Measurements from ENCODE around the gene DIPK1A.

The DIPK1A gene

DNA sequence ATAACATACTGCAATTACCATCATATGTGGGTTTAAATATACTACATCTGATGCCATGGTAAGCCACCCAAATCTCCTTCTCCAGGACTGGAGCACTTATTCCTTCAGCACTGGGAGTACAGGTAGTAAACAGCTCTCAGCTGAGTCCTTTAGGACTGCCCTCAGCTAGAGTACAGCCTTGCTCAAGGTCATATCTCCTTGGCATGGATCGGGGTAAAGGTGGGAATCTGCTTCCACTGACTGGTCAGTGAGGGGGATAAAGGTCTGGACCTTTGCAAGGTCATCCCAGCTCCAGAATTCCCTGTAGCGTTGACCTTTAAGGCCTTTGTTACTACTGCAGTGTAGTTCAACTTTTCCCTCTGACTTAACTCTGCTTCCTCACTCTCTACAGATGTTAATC is 90.7 kb downstream of the DIPK1A start:
- no peak for DNase-seq

DNA sequence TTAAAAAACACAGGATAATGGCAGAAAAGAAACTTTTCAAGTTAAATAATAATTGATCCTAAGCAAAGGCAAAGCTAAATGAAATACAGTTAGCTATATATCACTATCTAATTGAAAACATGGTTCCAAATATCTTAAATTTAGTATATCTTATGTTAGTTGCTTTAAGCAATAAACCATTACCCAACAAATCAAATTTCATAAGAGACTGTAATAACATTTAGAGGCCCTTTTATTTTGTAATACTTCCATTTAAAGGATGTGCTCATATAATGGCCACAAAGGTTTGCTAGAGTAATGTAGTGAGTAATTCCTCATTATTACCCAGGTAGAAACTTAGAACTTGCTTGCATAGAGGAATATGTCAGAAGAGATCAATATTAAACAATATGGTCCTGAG is 97.1 kb downstream of the DIPK1A start:
- no peak for DNase-seq

DNA sequence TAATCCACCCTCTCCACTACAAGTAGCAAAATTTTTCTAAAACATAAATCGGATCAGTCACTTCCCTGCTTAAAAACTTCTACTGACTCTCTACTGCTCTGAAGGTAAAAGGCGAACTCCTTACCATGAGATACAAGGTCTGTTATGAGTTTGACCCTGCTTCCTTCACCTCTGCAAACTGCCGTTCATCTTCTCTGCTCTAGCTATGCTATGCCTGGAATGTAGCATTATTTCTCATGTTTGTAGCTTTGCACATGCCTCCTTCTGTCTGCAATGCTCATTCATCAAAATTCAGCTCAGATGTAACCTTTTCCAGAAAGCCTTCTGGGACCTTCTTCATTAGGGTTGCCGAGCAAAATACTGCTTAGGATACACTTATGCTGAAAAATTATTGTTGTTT is 98.7 kb downstream of the DIPK1A start:
- no peak for DNase-seq

DNA sequence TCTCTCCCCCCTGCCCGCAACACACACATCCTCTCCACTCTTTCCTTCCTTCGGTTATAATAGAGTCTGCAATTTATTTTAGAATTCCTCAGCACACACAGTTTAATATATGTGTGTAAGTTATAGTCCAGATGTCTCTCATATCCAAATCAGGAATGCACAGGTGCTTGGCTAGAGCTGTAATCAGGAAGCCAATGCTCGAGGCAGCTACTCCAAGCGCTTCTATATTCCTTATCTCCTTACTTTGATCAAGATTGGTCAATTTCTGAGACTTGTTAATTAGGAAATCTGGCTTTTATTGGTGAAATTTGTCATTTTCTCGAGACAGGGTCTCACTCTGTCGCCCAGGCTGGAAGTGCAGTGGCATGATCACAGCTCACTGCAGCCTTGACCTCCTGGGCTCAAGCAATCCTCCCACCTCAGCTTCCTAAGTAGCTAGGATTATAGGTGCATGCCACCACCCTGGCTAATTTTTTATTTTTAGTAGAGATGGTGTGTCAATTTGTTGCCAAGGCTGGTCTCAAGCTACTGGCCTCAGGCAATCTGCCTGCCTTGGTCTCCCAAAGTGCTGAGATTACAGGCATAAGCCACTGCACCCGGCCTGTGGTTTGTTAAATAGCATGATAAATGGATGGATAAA is 101.7 kb downstream of the DIPK1A start:
- no peak for DNase-seq

DNA sequence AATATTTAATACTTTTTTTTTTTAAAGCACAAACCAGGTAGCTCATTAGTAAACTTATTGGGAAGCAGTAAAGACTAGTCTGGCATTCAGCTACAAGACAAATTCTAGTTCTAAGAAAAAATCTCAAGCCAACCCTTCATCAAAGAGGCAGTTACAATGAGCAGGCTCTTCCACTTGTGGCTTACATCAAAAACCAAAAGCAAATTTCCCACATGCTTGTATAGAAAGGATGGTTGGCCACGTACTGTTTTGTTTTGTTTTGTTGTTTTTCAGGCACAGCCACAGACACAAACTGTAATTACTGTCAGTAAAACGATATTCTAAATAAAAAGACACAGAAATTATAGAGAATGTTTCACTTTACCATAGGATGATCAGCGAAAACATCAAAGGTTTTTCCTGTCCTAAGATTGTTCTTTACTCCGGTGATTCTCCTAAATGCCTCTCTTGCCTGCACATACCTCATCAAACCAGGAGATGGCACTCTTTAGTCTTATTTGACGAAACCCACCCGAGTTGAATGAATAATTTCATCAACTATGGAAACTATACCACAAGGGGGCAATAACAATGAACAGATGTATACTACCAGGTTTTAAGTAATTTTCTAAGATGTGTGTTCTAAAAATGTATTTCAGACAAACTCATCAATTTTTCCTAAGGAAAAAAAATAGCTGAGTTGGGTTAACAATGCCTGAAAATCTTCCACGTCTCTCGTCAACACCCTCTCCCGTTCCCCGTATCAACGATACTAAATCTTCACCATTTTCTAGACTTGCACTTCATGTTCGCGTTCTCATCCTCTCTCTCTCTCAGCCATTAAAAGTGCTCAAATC is 102.5 kb downstream of the DIPK1A start:
- peak; percentile 86 for DNase-seq

DNA sequence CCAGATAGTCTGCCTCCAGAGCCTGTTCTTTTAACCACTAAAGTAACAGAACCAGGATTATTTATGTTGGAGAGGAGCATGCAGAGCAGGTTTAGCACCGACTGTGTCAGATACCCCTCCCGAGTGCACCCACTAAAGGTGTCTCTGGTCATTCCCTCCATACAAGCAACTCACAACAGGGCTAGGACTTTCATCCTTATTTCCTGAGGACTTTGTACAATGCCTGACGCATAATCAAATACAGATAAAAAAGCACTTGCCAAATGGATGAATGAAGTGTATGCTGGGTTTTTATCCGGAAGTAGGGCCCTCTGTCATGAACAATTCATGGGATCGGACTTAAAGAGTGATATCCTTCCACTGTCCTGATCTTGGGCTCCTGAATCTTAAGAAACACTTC is 103.4 kb downstream of the DIPK1A start:
- DNase-seq, result no peak

DNA sequence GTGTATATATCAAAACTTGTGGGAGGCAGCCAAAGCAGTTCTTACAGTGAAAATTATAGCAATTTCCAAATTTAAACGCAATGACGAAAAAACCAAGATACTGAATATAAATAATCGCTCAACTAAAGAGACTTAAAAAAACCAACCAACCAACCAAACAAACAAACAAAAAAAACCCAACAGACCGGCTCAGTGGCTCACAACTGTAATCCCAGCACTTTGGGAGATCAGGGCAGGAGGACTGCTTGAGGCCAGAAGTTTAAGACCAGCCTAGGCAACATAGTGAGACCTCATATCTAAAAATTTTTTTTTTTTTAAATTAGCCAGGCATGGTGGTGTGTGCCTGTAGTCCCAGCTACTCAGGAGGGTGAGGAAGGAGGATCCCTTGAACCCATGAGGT is 106.0 kb downstream of the DIPK1A start:
- DNase-seq, result no peak

DNA sequence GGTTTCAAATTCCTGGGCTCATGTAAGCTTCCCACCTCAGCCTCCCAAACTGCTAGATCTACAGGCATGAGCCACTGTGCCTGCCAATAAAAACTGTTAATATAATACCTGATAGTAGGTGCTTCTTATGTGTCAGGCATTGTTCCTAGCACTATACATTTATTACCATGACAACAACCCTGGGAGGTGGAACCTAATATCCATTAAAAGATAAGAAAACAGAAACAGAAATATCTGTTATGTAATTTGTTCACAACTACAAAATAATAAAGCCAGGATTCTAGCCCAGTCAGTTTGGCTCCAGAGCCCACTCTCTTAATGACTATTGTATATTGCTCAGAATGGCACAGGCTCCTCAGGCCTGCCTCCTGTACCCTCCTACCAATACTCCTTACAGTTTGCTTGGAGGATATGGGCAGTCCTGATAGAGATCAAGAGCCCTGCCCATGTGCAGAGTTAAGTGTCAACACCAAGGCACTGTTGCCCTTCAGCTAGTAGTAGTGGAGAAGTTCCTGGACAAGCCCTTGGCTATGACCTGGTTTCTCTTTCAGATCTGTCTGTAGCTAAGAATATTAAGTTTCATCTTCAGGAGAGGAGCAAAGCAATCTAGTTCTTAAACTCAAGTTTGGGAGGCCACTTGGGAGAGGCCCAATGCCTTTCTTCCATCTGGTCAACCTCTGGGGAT is 107.0 kb downstream of the DIPK1A start:
- no peak for DNase-seq

DNA sequence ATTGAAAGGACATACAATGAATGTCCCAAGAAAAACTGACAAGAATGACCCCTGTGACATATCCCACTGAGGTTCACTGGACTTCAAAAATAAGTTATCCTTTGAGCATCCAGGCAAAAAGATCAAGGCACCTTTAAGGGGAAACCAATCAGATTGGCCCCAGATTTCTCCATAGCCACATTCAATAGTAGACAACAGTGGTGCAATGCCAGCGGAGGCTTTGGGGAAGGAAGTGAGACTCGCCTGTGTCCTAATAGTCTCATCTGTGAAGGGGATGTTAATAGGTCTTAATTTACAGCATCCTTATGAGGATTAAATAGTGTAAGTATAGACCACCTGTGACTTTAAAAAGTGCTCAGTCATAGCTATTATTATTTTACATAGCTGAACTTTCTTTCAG is 108.0 kb downstream of the DIPK1A start:
- DNase-seq, result no peak

DNA sequence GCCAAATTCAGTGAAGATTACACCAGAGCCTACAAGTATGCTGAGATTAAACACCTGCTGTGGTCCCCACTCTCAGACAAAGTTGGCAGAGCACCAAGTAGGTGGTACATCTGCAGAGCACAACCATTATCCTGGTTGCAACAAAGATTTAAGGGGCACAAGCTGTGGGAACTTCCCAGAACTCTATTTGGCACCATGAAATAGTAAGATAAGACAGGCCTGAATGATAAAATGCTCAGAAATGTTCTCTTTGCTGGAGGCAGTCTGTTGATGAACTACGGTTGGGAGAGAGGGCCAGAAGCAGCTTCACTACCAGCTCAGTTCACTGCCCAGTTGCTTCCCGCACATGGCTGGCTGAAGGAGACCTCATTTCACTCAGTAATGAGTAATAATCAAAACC is 109.5 kb downstream of the DIPK1A start:
- DNase-seq, result no peak

DNA sequence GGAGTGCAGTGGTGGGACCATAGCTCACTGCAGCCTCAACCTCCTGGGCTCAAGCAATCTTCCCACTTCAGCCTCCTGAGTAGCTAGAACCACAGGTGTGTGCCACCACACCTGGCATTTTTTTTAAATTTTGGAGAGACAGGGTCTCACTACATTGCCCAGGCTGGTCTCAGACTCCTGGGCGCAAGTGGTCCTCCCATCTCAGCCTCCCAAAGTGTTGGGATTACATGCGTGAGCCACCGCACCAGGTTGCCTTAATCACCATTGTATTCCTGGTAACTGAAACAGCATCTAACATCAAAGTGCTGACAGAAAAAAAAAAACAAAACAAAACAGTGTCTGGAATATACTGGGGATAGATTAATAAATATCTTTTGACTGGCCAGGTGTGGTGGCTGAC is 111.2 kb downstream of the DIPK1A start:
- no peak for DNase-seq

DNA sequence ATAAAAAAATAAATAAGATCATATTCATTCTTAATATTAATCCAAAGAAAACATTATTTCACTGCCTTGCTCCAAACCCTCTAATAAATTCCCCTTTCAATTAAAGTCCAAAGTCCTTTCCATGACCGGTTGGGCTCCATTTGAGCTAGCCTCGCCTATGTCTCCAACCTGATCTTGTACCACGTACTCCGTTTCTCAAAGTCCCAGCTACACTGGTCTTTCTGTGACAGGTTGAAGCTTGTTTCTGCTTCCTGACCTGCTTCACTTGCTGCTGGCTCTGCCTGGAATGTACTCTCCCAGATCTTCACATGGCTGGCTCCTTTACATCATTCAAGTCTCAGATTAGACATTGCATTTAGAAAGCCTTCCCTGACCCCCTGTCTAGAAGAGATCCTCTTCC is 113.1 kb downstream of the DIPK1A start:
- no peak for DNase-seq

DNA sequence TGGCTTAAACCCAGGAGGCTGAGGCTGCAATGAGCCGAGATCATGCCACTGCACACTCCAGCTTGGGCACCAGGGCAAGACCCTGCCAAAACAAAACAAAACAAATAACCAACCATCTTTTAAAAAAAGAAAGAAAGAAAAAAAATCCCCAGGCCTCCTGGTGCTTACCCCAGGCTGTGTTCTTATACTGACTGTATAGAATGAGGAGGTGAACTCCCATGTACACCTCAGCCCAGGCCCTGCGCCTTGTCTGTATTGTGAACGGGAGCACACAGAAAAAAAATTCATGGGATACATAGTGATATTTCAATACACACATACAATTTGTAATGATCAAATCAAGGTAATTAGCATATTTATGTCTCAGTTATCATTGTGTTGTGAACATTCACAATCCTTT is 115.4 kb downstream of the DIPK1A start:
- DNase-seq, result no peak

DNA sequence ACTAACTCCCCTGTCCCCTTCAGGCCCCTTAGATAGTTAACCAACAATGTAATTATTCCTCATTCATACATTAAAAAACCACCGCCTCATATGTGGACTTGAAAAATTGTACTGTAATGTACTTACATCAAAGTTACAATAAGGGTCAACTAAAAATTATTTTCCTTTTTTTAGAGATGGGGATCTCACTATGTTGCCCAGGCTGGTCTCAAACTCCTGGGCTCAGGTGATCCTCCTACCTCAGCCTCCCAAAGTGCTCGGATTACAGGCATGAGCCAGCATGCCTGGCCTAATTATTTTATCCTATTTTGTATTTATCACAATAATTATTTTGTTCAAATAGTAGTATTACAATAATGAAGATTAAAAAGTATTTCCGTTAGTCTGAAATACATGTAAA is 116.8 kb downstream of the DIPK1A start:
- no peak for DNase-seq

DNA sequence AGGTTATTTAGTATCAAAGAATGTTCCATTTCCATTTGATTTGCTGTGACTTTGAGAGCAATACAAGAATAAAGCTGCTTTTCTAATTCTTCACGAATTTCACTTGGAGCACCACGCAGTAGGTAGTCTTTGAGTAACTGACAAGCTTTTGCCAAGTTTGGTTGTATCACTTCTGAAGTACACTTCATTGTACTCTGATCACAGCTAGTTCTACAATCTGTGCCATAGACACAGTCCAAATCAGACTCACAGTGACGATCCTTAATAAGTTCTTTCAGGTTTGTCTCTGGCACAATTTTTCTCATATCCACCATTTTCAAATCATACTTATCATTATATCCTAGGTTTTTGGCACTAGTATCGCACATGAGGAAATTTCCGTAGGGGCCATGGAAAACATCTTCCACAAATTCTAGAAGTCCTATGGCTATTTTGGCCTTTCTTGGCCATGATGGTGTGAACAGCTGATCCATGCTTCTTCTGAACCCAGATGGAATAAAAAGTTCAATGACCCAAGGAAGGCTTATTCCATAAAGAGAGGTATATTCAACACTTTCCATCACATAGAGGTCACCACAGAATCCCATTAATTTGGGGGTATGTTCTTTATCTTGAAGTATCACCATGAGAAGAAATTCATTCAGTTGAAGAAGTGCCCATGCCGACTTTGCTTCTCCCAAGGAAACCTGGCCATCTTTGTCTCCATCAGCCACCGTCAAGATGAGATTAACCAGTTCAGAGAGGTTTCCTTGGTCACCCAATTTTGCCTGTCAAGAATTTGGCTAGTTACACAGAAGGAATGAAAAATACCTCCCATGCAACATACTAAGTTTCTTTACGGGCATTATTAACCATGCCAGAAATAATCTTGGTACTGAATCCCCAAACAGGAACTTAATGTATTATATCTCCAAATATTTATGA is 117.6 kb downstream of the DIPK1A start:
- no peak for DNase-seq

DNA sequence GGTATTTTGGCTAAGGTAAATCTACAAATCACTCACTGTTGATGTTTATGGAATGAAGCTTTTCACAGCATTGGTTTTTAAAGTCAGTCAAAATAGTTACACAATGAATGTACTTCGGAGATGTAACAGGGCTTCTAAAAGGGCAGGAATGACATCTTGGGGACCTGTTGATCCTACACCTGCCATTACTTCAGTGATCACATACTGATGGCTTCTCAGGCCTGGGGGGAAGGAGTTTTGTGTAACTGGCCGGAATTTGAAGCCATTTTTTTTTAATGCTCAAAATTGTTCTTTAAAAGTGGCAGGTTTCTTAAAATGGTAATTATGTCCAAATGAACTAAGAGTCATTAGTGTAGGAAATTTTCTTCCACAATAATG is 118.2 kb downstream of the DIPK1A start:
- no peak for DNase-seq

DNA sequence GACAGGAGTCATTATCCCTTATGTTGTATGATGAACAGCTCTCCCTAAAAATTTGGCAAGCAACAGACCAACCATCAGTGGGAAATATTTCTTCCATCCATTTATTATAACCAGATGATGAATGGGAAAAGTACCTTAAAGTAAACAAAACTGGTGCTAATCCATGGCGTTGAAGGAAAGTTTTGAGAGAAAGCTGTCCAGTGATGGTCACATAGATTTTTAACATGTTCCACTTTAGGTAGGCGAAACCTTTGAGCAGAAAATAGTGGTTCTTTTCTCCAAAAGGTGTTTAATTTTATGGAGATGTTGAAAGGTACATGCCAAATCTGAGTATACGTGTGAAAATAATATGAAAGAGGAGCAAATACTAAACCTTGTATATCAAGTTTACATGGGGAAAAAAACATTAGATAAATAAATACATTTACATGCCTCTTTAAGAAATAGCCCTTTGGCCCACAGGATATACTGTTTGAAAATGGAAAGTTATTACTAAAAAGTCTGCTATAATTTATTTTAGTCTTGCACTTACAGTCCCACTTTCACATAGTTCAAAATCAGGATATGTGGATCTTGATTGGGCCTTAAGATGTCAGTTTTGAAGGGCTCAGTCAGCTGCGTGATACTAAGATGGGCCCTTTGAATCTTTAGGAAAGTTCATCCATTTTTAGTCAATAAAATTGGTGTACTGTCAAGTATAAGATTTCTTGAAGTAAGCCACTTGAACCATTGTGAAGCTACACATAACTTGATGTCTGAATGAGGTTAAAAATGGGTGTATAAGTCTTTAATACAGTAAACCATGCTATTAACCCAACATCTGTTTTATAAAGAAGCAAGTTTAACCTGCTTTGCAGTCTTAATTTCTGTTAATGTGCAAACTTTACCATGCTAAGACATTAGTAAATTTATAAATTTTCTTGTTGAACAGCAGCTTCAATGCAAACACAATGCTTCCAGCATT is 118.9 kb downstream of the DIPK1A start:
- no peak for DNase-seq

DNA sequence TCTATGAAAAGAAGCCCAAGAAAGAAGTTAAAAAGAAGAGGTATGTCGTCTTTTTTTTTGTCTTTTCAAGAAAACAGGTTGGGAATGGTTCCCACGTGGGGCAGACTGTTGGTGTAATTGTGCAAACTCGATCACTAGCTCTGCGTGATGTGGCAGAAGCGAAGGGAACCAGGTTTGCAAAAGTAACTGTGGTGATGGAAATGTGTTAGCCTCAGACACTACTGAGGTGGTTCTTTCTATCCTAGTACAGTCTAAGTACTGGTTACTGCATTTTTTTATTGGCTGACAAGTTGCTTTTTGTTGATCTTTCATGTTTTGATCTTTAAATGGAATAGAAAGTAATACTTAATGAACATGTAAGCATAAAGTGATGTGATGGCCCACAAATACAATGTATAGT is 120.7 kb downstream of the DIPK1A start:
- DNase-seq, result no peak

DNA sequence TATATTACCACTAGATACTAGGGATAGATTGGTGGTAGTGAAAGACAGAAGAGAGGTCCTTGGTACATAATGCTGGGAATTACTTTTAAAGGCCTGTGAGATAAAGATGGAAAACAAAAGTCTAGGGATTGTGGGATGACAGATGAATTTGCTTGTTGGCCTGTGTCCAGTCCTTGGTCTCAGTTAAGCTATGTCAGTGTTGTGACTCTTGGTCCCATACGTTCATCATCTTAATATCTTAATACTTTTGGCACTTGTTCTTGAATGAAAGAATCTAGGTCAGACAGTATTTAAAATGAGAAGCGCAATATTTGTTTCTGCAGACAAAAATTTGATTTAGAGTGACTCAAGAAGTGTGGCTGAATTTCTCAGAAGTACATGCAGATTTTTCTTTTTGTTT is 121.8 kb downstream of the DIPK1A start:
- no peak for DNase-seq

DNA sequence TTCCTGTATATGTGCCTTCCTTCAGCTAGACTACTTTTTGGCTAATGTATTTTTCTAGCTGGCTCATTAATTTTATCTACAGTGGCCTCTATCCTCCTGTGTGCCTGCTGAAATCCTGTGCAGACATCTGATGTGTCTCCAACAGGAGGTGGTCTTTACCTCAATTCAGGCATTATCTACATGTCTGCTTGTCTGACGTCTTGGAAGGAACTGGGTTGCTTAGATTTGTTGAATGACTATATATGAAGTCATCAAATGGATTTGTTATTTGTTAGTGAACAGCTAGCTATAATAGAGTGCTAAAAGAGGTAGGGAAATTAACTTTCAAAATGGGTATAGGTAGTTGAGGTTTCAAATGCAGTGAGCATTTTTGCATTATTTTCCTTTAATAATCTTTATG is 122.7 kb downstream of the DIPK1A start:
- no peak for DNase-seq

DNA sequence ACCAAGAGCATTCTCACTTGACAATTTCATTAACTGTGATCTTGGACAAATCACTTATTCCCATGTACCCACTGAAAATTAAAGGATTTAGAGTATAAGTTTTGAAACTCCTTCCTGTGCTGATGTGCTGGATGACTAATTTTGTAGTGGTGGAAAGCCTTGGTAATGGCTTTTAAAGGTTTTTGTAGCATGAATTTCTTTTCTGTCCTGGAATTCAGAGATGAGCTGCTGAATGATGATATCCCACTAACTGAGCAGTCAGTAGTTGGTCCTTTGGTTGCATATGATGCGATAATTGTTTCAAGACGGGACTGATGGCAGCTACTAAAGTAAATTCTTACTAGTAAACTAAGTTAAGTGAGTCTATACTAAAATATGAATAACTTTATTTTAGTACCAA is 124.2 kb downstream of the DIPK1A start:
- DNase-seq, result no peak

DNA sequence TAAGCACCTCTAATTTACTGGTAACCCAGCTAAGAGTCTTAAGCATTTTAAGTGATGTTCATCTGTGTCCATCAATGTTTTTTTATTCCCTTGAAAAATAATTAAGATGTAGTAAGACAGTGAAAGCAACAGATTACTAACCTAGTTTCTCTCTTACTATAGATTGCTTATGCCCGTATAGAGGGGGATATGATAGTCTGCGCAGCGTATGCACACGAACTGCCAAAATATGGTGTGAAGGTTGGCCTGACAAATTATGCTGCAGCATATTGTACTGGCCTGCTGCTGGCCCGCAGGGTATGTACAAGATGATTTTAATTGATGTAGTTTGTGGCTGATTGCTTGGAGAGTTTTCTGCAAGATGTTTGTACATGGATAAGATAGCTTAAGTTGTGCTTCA is 126.6 kb downstream of the DIPK1A start:
- DNase-seq, result no peak
